Ishikawa (cell line): ENCODE results near the gene CHRM5.

Experiments used
- CEBPB ChIP-seq: IDR thresholded peaks from 2 replicates; pipeline ENCODE4 v1.6.1; 2012
- CREB1 ChIP-seq: IDR thresholded peaks from 2 replicates; pipeline ENCODE4 v1.6.1; 2012; ENCODE audit warnings: low read depth
- EGR1 ChIP-seq: IDR thresholded peaks from 2 replicates; pipeline ENCODE4 v1.6.1; 2012
- EP300 ChIP-seq: IDR thresholded peaks from 2 replicates; pipeline ENCODE4 v1.6.1; 2012; ENCODE audit warnings: borderline replicate concordance
- FOXM1 ChIP-seq: IDR thresholded peaks from 2 replicates; pipeline ENCODE4 v1.6.1; 2012; ENCODE audit warnings: low read depth, borderline replicate concordance
- MAX ChIP-seq: IDR thresholded peaks from 2 replicates; pipeline ENCODE4 v1.6.1; 2012
- NFIC ChIP-seq: IDR thresholded peaks from 2 replicates; pipeline ENCODE4 v1.6.1; 2012
- RAD21 ChIP-seq: IDR thresholded peaks from 2 replicates; pipeline ENCODE4 v1.6.1; 2012; ENCODE audit warnings: low read depth
- REST ChIP-seq: IDR thresholded peaks from 2 replicates; pipeline ENCODE4 v1.6.1; 2012; ENCODE audit warnings: low read depth, mild to moderate bottlenecking
- TAF1 ChIP-seq: IDR thresholded peaks from 2 replicates; pipeline ENCODE4 v1.6.1; 2012; ENCODE audit warnings: low read depth, mild to moderate bottlenecking
- TCF12 ChIP-seq: IDR thresholded peaks from 2 replicates; pipeline ENCODE4 v1.6.1; 2012; ENCODE audit warnings: low read depth
- TEAD4 ChIP-seq: IDR thresholded peaks from 2 replicates; pipeline ENCODE4 v1.6.1; 2012
- USF1 ChIP-seq: IDR thresholded peaks from 2 replicates; pipeline ENCODE4 v1.6.1; 2012
- YY1 ChIP-seq: IDR thresholded peaks from 2 replicates; pipeline ENCODE4 v1.6.1; 2012; ENCODE audit warnings: low read depth
- ZBTB7A ChIP-seq: IDR thresholded peaks from 2 replicates; pipeline ENCODE4 v1.6.1; 2012; ENCODE audit warnings: low read depth

CHRM5 gene

GRCh38 chr15:34084086-34084485, 115.8 kb downstream of the CHRM5 start:
- TF ChIP-seq USF1 (no peak), EGR1 (no peak), EP300 (no peak), RAD21 (no peak), CEBPB (no peak), CREB1 (no peak), ZBTB7A (no peak), YY1 (no peak), TAF1 (no peak), FOXM1 (no peak), TCF12 (no peak), MAX (no peak), REST (no peak), NFIC (no peak), TEAD4 (no peak)

GRCh38 chr15:34085746-34086145, 117.4 kb downstream of the CHRM5 start:
- TF ChIP-seq CEBPB (no peak), TCF12 (no peak), EGR1 (no peak), USF1 (no peak), REST (no peak), NFIC (no peak), MAX (no peak), ZBTB7A (no peak)

GRCh38 chr15:34099914-34100313, 131.6 kb downstream of the CHRM5 start:
- TF ChIP-seq USF1 (no peak), RAD21 (no peak), TCF12 (no peak), TEAD4 (no peak), ZBTB7A (no peak), EP300 (no peak), CEBPB (no peak), MAX (no peak)

GRCh38 chr15:34101366-34102174, 133.3 kb downstream of the CHRM5 start, which contains the start of the genes EMC7 and PGBD4:
Gene EMC7, minus strand, starts transcription at chr15:34101862. Its CDS starts 23 bp downstream, at chr15:34101839.
Gene PGBD4, plus strand, starts transcription at chr15:34102083. Its CDS starts 449 bp downstream, at chr15:34102532.
- TF ChIP-seq EGR1: peak; percentile 9; the same call in 1 of the 2 replicates
- no peak; the same call in 1 of the 2 replicates for TF ChIP-seq TCF12
- no peak for TF ChIP-seq REST
- TF ChIP-seq USF1: no peak
- TF ChIP-seq CEBPB: no peak
- peak; percentile 97; the same call in 1 of the 2 replicates for TF ChIP-seq YY1
- TF ChIP-seq RAD21: no peak
- TF ChIP-seq NFIC: no peak
- TF ChIP-seq TAF1: peak; percentile 79
- no peak for TF ChIP-seq FOXM1
- no peak for TF ChIP-seq EP300
- peak; percentile 99 for TF ChIP-seq CREB1
- peak; percentile 85; the same call in 1 of the 2 replicates for TF ChIP-seq MAX
- TF ChIP-seq TEAD4: peak; percentile 3; the same call in 1 of the 2 replicates
- no peak for TF ChIP-seq ZBTB7A
